OCI-LY7 (cell line): ENCODE data around the gene ANKRD13B.

Experiments used
- EZH2phosphoT487 ChIP-seq: fragments of 200-600 bp; sonication (generic); IDR thresholded peaks from 2 replicates; pipeline ENCODE4 v1.6.1; 2018; ENCODE audit warnings: low read depth, borderline replicate concordance, mild to moderate bottlenecking, mixed run types, antibody characterized with exemption, low read length, moderate library complexity, mixed read lengths
- TF ChIP-seq, protein P1 (sequence below): fragments of 200-600 bp; sonication (generic); conservative IDR thresholded peaks from 2 replicates; pipeline ENCODE4 v1.5.1; 2014; ENCODE audit warnings: mild to moderate bottlenecking, antibody characterized with exemption, low read length, moderate library complexity, mixed read lengths

DNA sequence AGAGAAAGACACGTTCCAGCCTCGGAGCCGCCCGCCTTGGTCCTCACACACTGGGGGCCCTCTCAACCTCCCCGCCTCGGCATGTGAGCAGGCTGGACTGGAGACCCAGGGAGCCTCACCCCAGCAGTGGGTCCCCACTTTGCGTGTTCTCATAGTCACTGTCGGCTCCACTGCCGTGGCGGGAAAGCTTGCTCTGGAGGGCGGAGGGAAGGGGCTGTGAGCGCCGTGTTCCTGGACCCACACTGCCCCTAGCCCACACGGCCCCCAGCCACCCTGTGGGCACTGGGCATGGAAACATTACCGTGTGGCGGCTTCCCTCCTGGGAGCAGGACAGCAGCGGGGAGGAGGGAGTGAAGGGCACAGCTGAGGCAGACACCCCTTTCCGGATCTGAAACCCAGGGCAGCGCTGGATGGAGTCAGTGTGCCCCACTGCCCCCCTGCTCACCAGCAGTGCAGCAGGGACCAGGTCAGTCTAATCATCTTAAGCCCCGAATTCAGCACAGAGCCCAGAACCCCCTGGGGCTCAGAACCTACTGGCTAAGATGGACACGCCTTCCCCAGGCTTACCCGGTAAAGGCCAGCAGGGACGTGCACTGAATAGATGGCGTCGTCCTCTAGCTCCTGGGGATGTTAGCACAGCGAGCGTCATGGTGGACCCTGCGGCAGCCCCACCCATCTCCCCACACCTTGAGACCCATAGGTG lies 17.3 kb upstream of the ANKRD13B start:
- TF ChIP-seq, protein P1, sequence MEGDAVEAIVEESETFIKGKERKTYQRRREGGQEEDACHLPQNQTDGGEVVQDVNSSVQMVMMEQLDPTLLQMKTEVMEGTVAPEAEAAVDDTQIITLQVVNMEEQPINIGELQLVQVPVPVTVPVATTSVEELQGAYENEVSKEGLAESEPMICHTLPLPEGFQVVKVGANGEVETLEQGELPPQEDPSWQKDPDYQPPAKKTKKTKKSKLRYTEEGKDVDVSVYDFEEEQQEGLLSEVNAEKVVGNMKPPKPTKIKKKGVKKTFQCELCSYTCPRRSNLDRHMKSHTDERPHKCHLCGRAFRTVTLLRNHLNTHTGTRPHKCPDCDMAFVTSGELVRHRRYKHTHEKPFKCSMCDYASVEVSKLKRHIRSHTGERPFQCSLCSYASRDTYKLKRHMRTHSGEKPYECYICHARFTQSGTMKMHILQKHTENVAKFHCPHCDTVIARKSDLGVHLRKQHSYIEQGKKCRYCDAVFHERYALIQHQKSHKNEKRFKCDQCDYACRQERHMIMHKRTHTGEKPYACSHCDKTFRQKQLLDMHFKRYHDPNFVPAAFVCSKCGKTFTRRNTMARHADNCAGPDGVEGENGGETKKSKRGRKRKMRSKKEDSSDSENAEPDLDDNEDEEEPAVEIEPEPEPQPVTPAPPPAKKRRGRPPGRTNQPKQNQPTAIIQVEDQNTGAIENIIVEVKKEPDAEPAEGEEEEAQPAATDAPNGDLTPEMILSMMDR: no peak
- no peak for TF ChIP-seq EZH2phosphoT487
